HCT116 (cell line): ENCODE measurements around the gene DOK6. TPM values are rescaled to one million over a fixed set of nuclear protein-coding genes. Genes with fewer than 3 reads are reported as not detected.

ENCODE experiments used
- ATAC-seq: fragments of 200-7000 bp; cut with Tn5 transposase; 2 replicates; pipeline ENCODE4 v1.9.1; 2020; ENCODE audit warnings: mild to moderate bottlenecking, moderate library complexity
- BruUV-seq: library from RNA; stranded (reverse); fragments of 400-500 nt; replicated peaks from 2 replicates; lab custom pipeline; 2021; lab: Mats Ljungman, UMichigan
- CTCF ChIA-PET: fragments of 300-600 bp; sonication (Branson Sonifier 250); formaldehyde crosslinking; loops from one replicate; lab custom pipeline; 2021; ENCODE audit warnings: antibody characterized with exemption; lab: Charles Lee
- POLR2A ChIA-PET: fragments of 300-600, 350-600 bp; sonication (Branson Sonifier 250); formaldehyde crosslinking; loops from one replicate; lab custom pipeline; 2021; ENCODE audit warnings: antibody characterized with exemption; lab: Charles Lee
- RAD21 ChIA-PET, 2 experiments: fragments of 300-600 bp; sonication (Branson Sonifier 250); formaldehyde crosslinking; loops; one replicate each; lab custom pipeline; 2023; ENCODE audit warnings: low total read pairs in 2 of 2; ENCODE audit not compliant: uncharacterized antibody in 2 of 2, unreplicated experiment in 2 of 2, low non-redundant PET in 1 of 2; lab: Charles Lee
- DNase-seq: peaks from one replicate; pipeline ENCODE4 v3.0.0-alpha.2; 2010; ENCODE audit warnings: low read depth, low spot score
- H2AFZ ChIP-seq: fragments of 200-600 bp; shearing (Covaris generic), sonication (generic); 2 replicates; pipeline ENCODE4 v1.6.1; 2017; ENCODE audit warnings: low read depth, mixed run types, mixed read lengths, antibody characterized with exemption, low read length; ENCODE audit not compliant: poor library complexity, severe bottlenecking
- H3K27ac ChIP-seq: 2 replicates; pipeline ENCODE4 v1.5.1; 2012; ENCODE audit warnings: low read depth, low read length
- H3K27me3 ChIP-seq: fragments of 200-600 bp; sonication (generic); 2 replicates; pipeline ENCODE4 v1.6.1; 2016; ENCODE audit warnings: mixed run types, low read length, mixed read lengths; ENCODE audit not compliant: insufficient read depth
- H3K36me3 ChIP-seq, 2 experiments: fragments of 200-500 bp in 1 of 2; fragments of 200-600 bp in 1 of 2; sonication (Bioruptor generic) in 1 of 2; sonication (generic) in 1 of 2; 2 replicates each; pipeline versions ENCODE4 v1.5.1 to v1.6.1; 2014 to 2016; ENCODE audit warnings: low read length in 2 of 2, inconsistent platforms in 1 of 2, mixed read lengths in 1 of 2, mixed run types in 1 of 2; ENCODE audit not compliant: insufficient read depth in 2 of 2, control insufficient read depth in 1 of 2
- H3K4me1 ChIP-seq, 2 experiments: fragments of 200-600 bp in 1 of 2; sonication (generic) in 1 of 2; 2 replicates each; pipeline versions ENCODE4 v1.5.1 to v1.6.1; 2012 to 2017; ENCODE audit warnings: low read length in 2 of 2, inconsistent platforms in 1 of 2, mild to moderate bottlenecking in 1 of 2, mixed read lengths in 1 of 2, mixed run types in 1 of 2, moderate library complexity in 1 of 2; ENCODE audit not compliant: insufficient read depth in 2 of 2, control insufficient read depth in 1 of 2
- H3K4me2 ChIP-seq: fragments of 200-600 bp; sonication (generic); 2 replicates; pipeline ENCODE4 v1.6.1; 2017; ENCODE audit warnings: mixed run types, low read length, mixed read lengths
- H3K4me3 ChIP-seq, 2 experiments: fragments of 200-600 bp in 1 of 2; sonication (generic) in 1 of 2; replicated peaks in 1 of 2; 2 replicates each; pipeline ENCODE4 v1.5.1; 2011 to 2016; ENCODE audit warnings: low read length in 2 of 2, control low read depth in 1 of 2, low read depth in 1 of 2, mild to moderate bottlenecking in 1 of 2, mixed read lengths in 1 of 2, mixed run types in 1 of 2
- H3K79me2 ChIP-seq: fragments of 200-600 bp; sonication (generic); 2 replicates; pipeline ENCODE4 v1.6.1; 2017; ENCODE audit warnings: mild to moderate bottlenecking, mixed run types, low read length, moderate library complexity, mixed read lengths; ENCODE audit not compliant: insufficient read depth
- H3K9ac ChIP-seq: fragments of 200-600 bp; sonication (generic); 2 replicates; pipeline ENCODE4 v1.6.1; 2016; ENCODE audit warnings: low read length, mixed read lengths
- H3K9me2 ChIP-seq: fragments of 200-600 bp; sonication (generic), shearing (Covaris generic); 2 replicates; pipeline ENCODE4 v1.6.1; 2017; ENCODE audit warnings: mixed run types, mild to moderate bottlenecking, moderate library complexity; ENCODE audit not compliant: insufficient read depth
- H3K9me3 ChIP-seq, 2 experiments: fragments of 200-500 bp in 1 of 2; fragments of 200-600 bp in 1 of 2; sonication (Bioruptor generic) in 1 of 2; sonication (generic) in 1 of 2; 2 replicates each; pipeline ENCODE4 v1.6.1; 2014 to 2017; ENCODE audit warnings: low read length in 2 of 2, mixed read lengths in 2 of 2, inconsistent platforms in 1 of 2, low read depth in 1 of 2, mild to moderate bottlenecking in 1 of 2, mixed run types in 1 of 2, moderate library complexity in 1 of 2; ENCODE audit not compliant: control insufficient read depth in 1 of 2, insufficient read depth in 1 of 2
- H4K20me1 ChIP-seq: fragments of 200-600 bp; sonication (generic), shearing (Covaris generic); 2 replicates; pipeline ENCODE4 v1.6.1; 2017; ENCODE audit warnings: mixed run types, mild to moderate bottlenecking, moderate library complexity; ENCODE audit not compliant: insufficient read depth
- ATF3 ChIP-seq: IDR thresholded peaks from 2 replicates; pipeline ENCODE4 v1.6.1; 2012
- CBX3 ChIP-seq: IDR thresholded peaks from 2 replicates; pipeline ENCODE4 v1.6.1; 2012; ENCODE audit warnings: low read depth
- CEBPB ChIP-seq: IDR thresholded peaks from 2 replicates; pipeline ENCODE4 v1.6.1; 2012; ENCODE audit warnings: low read depth
- CTCF ChIP-seq, 3 experiments: fragments of 200-600 bp in 1 of 3; sonication (generic) in 1 of 3; IDR thresholded peaks in 2 of 3; conservative IDR thresholded peaks in 1 of 3; 2 replicates each; pipeline ENCODE4 v1.5.1; 2012 to 2017; ENCODE audit warnings: low read depth in 2 of 3, low read length in 2 of 3, antibody characterized with exemption in 1 of 3, borderline replicate concordance in 1 of 3, control low read depth in 1 of 3, mild to moderate bottlenecking in 1 of 3, mixed read lengths in 1 of 3, mixed run types in 1 of 3, moderate library complexity in 1 of 3; ENCODE audit not compliant: insufficient read depth in 1 of 3
- ELF1 ChIP-seq: IDR thresholded peaks from 2 replicates; pipeline ENCODE4 v1.6.1; 2012; ENCODE audit warnings: low read depth, borderline replicate concordance
- EZH2 ChIP-seq: fragments of 200-600 bp; sonication (generic); IDR thresholded peaks from 2 replicates; pipeline ENCODE4 v1.6.1; 2017; ENCODE audit warnings: antibody characterized with exemption, mixed run types
- FOSL1 ChIP-seq: IDR thresholded peaks from 2 replicates; pipeline ENCODE4 v1.6.1; 2012; ENCODE audit warnings: low read depth
- JUND ChIP-seq: IDR thresholded peaks from 2 replicates; pipeline ENCODE4 v1.6.1; 2012
- POLR2A ChIP-seq: IDR thresholded peaks from 2 replicates; pipeline ENCODE4 v1.7.0; 2011; ENCODE audit warnings: borderline replicate concordance; ENCODE audit not compliant: insufficient read depth, insufficient read length; ENCODE audit errors: extremely low read depth
- RAD21 ChIP-seq: IDR thresholded peaks from 2 replicates; pipeline ENCODE4 v1.6.1; 2012; ENCODE audit warnings: low read depth, mild to moderate bottlenecking
- REST ChIP-seq: IDR thresholded peaks from 2 replicates; pipeline ENCODE4 v1.6.1; 2012; ENCODE audit warnings: low read depth
- SIN3A ChIP-seq: IDR thresholded peaks from 2 replicates; pipeline ENCODE4 v1.6.1; 2012; ENCODE audit warnings: low read depth
- SRF ChIP-seq: IDR thresholded peaks from 2 replicates; pipeline ENCODE4 v1.6.1; 2012; ENCODE audit warnings: low read depth
- YY1 ChIP-seq: IDR thresholded peaks from 2 replicates; pipeline ENCODE4 v1.6.1; 2011; ENCODE audit warnings: low read length, low read depth, moderate library complexity, mild to moderate bottlenecking; ENCODE audit not compliant: insufficient replicate concordance; ENCODE audit errors: extremely low read depth
- ZBTB33 ChIP-seq: IDR thresholded peaks from 2 replicates; pipeline ENCODE4 v1.6.1; 2011; ENCODE audit warnings: mild to moderate bottlenecking, low read length, moderate library complexity; ENCODE audit not compliant: insufficient replicate concordance; ENCODE audit errors: extremely low read depth
- intact Hi-C: fragments of 100-400 bp; cut with micrococcal nuclease; formaldehyde crosslinking; loops from 2 replicates; pipeline ENCODE4 v1.10.0; 2022
- total RNA-seq: library from RNA; stranded (reverse); gene quantifications from one replicate; pipeline ENCODE4 v1.2.1, GENCODE V29; 2021; ENCODE audit not compliant: unreplicated experiment

Gene DOK6
- total RNA-seq, 1 experiment from 2014 or later = not detected

GRCh38 chr18:69882965-69883668, 482.4 kb downstream of the DOK6 start:
- intact Hi-C loops = no loop called here
- TF ChIP-seq CEBPB (no peak), SRF (no peak), EZH2 (no peak), YY1 (no peak), CTCF (IDR thresholded peaks at IDR 0.05 in 2 of 3, conservative IDR thresholded peaks at IDR 0.05 in 1 of 3; ENCODE audit: borderline replicate concordance in 1 of 3, insufficient read depth in 1 of 3, low read depth in 2 of 3, low read length in 2 of 3) (no peak), ELF1 (no peak), ATF3 (no peak), FOSL1 (no peak), SIN3A (no peak), CBX3 (no peak), REST (no peak), ZBTB33 (no peak), JUND (no peak), POLR2A (no peak), RAD21 (no peak)
- TF ChIP-seq, all 23 proteins: peak for 0
- H3K9ac ChIP-seq = no peak overlapping the region
- H3K4me2 ChIP-seq = no peak overlapping the region
- H3K4me3 ChIP-seq = no peak overlapping the region
- ATAC-seq = no peak
- H3K9me2 ChIP-seq = no peaks in the 10 kb centered on the region
- H3K27me3 ChIP-seq = no peaks in the 10 kb centered on the region
- no peaks in the 10 kb centered on the region for H3K36me3 ChIP-seq
- H3K79me2 ChIP-seq = no peaks in the 10 kb centered on the region
- ChIA-PET POLR2A (no interaction called here), RAD21 (no interaction called here), CTCF (no interaction called here)
- H3K27ac ChIP-seq = no peak overlapping the region
- DNase-seq = no peak
- H2AFZ ChIP-seq = no peak overlapping the region
- H4K20me1 ChIP-seq = no peaks in the 10 kb centered on the region
- BruUV-seq = no TSS peak
- no peaks in the 10 kb centered on the region for H3K9me3 ChIP-seq
- H3K4me1 ChIP-seq = no peaks in the 10 kb centered on the region
